Ureter (tissue), 1 donor: ENCODE data around the gene CD53. TPM values are rescaled to one million over a fixed set of nuclear protein-coding genes. Genes with fewer than 3 reads are reported as not detected.
"Not testable (repeated sequence)": the region's sequence is repeated elsewhere in the genome, so short reads cannot be mapped to it uniquely, and the experiment has no call there.

Source experiments
- DNase-seq: peaks from one replicate; pipeline ENCODE4 v3.0.0-alpha.2; 2020; ENCODE audit warnings: low spot score
- total RNA-seq: library from RNA; stranded (reverse); gene quantifications from one replicate; pipeline ENCODE4 v1.2.4, GENCODE V29; 2023
- donor health status: DM: yes; HTN: yes; CAD: no.

Gene CD53
- total RNA-seq, 1 donor from 2014 or later: 20.9 TPM

GRCh38 chr1:110916274-110916668 is 43.3 kb downstream of the CD53 start:
- no peak for DNase-seq

GRCh38 chr1:110916669-110917306 is 43.8 kb downstream of the CD53 start:
- DNase-seq: peak; percentile 52

GRCh38 chr1:110918016-110918415 is 45.1 kb downstream of the CD53 start:
- no peak for DNase-seq

- no peak for DNase-seq
These were observed 49.0 kb downstream of the CD53 start for GRCh38 chr1:110921953-110922352.

- DNase-seq: no peak
These were observed 54.6 kb downstream of the CD53 start for GRCh38 chr1:110927484-110928075.

GRCh38 chr1:110928191-110928590 is 55.2 kb downstream of the CD53 start:
- DNase-seq: no peak

- DNase-seq: no peak
These were observed 56.0 kb downstream of the CD53 start for GRCh38 chr1:110928904-110929303.

- not testable (repeated sequence) for DNase-seq
These were observed 58.1 kb downstream of the CD53 start for GRCh38 chr1:110931097-110931496.

GRCh38 chr1:110936567-110936966 is 63.6 kb downstream of the CD53 start:
- DNase-seq: no peak

GRCh38 chr1:110944806-110945205 is 71.9 kb downstream of the CD53 start:
- no peak for DNase-seq

GRCh38 chr1:110945626-110946025 is 72.7 kb downstream of the CD53 start:
- DNase-seq: no peak

- DNase-seq: no peak
These were observed 75.3 kb downstream of the CD53 start for GRCh38 chr1:110948038-110948810.

Other genes starting within 250 kb of the CD53 start
- gene KCNA3, start 198.2 kb upstream of the CD53 start, total RNA-seq: 3.6 TPM
- gene LRIF1, start 90.8 kb downstream of the CD53 start, total RNA-seq: 15.0 TPM